NCI-H2196 treated with DMSO at 0.1 percent for 48 hours (cell line): Measurements from ENCODE around the gene PRKAR1B.
A peak's percentile ranks its signal among the peaks of the same experiment; 100 is the strongest.

ENCODE experiments used
- DNase-seq: peaks from one replicate; lab custom pipeline; 2025; ENCODE audit not compliant: unreplicated experiment; lab: John Stamatoyannopoulos, UW

PRKAR1B gene

DNA sequence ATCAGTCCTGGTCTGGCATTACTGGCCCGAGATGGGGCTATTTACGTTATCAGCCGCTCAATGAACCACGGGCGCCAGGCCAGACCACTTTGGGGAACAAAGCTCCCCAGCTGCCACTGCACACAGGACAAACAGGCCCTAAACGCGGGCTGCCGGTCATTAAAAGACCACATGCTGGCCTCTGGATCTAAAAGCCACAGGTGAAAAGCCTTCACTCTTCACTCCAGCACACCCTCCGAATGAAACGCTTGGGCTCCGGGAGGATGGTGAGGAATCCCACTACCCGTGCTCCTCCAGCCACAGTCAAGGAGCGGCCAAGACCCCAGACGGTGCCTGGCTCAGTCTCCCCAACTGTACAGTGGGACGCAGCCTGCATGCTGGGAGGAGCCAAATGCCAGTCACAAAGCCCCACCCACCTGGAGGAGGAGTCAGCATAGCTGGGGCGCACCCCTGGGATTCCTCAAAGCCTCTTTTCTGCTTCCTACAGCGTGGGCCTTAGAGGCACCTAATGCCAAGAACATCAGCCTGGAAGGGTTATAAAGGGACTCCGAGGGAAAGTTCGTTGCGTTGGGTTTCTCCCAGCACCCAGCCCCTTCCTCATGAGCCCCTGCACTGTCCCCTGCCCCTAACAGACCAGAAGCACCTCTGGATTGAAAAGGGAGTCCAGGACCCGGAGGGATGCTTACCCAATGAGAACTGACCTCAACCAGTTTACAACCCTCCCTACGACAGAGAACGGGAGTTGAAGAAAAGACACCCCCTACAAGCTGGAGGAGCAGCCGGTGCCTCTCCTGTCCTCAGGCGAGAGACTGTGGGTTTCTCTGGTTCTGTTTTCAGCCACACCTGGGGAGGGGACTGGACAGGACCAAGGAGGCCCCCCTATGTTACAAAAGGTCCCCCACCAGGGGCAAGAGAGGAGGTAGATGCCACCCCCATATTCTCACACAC lies 212.2 kb downstream of the PRKAR1B start:
- DNase-seq: no peak

GRCh38 chr7:514242-514641 lies 212.8 kb downstream of the PRKAR1B start:
- DNase-seq: no peak

GRCh38 chr7:513521-514166 lies 213.4 kb downstream of the PRKAR1B start:
- no peak for DNase-seq

GRCh38 chr7:512541-513311 lies 214.4 kb downstream of the PRKAR1B start:
- DNase-seq: peak; percentile 49

DNA sequence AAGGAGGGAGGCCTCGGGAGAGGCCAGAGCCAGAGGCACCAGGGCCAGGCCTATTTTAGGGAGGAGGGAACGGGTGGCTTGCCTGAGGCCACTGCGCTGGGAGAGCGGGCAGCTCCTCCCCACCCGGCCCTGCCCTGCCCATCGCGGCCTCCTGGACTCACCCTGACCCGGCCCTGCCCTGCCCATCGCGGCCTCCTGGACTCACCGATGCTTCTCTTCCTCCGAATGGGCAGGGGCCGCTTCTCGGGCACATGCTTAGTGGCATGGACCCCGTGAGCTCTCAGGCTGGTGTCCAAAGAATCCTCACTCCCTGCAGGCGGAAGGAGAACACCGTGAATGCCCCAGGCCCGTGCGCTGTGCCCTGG lies 215.0 kb downstream of the PRKAR1B start:
- DNase-seq: no peak

DNA sequence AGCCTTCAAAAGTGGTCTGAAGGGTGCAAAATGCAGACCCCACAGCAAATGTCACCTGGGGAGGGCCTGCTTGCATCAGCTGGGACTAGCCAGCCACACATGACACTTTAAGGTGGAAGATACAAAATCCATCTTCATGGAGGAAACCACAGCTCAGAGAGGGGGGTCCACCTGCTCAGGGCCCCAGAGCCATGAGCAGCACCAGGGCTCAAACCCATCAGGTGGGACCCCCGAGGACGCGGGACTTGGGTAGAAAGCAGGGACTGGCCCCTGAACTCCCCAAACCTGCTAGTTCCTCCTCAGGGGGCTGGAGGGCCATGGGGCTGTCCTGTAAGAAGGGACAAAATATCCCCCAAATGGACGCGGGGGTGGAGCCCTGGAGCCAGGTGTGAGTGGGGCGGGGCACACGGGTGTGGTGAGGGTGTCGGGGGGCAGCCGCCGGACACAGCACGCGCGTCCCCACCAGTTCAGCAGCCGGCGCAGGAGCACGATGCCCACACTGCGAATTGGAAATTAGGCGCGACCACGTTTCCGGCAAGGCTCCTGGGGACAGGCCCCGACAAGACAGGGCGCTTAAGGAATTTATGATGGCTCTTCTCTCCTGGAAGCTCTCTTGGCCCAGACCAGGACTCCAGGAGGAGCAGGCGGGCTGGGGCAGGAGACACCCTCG lies 215.5 kb downstream of the PRKAR1B start:
- DNase-seq: no peak

GRCh38 chr7:510782-511281 lies 216.2 kb downstream of the PRKAR1B start:
- no peak for DNase-seq

DNA sequence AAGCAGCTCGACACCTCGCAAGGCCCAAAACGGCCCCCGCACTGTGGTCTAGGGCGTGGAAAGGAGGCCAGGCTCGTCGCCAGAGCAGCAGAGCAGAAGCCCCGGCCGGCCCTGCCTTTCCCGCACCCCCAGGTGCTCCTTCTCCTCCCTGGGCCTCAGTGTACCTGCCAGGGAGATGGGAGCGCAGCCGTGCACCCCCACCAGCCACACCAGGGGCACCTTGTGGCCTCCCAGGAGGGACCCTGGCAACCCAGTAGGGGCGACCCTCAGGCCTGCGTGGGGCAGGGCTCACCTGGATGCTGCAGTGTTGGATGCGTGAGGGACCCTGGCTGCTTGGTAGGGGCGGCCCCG lies 217.0 kb downstream of the PRKAR1B start:
- DNase-seq: no peak

- no peak for DNase-seq
Measured at GRCh38 chr7:509426-510130, 217.5 kb downstream of the PRKAR1B start.

DNA sequence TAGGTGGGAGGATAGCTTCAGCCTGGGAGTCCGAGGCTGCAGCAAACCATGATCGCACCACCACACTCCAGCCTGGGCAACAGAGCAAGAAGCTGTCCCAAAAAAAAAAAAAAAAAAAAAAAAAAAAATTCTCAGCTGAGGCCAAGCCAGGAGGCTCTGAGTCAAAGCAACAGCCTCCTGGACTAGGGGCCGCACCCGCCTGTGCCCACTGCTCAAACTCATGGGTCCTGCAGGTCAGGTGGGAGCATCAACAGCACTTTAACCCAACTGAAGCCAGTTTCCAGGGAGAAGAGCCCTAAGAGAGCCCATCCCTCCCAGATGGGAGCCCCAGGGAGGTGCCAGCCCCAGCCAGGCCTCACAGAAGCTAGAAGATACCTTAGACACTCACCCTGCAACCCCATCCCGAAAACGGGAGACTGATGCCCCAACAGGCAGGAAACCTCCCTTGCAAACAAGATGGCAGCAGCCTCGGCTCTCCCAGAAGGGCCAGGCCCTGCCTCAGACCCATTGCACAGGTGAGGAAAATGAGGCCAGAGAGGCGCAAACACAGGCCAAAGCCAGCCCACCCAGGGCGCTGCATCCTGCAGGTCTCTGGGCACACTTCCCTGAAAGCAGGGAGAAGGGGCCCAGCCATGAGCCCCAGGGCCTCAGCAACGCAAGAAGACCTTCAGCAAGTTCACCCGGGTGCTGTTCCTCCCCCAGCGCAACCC lies 218.5 kb downstream of the PRKAR1B start:
- DNase-seq: no peak

DNA sequence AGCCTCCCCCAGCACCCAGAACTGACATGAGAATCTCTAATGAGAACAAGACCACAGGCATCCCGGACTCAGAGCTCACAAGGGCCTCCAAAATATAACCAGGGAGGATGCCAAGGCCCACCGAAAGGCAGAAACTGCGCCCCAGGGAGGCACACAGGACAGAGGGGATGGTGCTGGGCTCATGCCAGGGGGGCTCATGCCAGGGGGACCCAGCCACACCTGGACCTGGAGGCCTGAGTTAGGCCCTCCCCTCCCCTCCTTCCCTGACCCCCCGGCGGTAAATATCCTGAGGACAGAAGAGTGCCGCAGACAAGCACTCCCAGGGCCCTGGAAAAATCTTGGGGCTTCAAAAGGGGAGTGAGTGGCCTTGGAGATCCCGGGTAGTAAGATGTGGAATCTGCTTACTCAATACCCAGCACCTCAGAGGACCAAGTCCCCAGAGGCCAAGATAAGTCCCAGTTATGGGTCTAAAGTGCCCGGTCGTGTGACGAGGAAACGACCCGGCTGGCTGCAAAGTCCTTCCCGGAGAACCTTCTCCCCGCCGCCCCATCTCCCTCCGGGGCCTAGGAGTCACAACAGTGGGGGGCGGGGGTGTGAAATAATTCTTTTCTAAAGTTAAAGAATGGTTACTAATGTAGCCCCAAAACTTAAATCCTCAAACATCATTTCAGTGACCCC lies 219.3 kb downstream of the PRKAR1B start:
- no peak for DNase-seq

DNA sequence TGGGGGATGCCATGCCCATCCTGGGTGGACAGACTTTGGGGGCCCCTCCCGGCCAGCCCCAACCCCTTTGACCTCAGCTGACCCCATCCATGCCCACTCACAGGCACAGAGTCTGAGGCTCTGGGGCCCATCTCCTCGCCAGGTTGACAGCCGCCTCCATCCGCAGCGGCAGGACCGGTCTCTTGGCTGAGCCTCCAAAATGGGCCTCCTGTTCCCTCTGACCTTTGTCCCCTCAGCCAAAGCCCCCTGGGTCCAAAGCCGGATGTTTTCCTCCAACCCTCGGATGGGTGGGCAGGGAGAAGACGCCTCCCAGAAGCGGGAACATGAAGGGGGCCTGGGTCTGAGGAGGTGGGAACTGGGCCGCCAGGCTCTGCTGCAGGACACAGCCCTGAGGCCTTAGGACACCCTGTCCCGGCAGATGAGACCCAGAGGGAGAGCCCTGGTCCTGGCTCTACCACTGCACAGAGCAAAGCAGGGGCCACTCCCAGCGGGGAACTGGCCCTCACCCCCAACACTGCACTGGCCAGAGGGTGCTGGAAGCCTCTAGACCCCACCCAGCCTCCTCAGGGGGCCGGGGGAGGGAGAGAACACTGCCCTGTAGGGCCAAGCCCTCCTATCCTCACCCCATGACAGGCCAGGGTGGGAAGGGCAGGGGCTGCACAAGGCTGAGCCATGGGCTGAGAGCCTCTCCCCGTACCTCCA lies 220.0 kb downstream of the PRKAR1B start:
- DNase-seq: no peak

DNA sequence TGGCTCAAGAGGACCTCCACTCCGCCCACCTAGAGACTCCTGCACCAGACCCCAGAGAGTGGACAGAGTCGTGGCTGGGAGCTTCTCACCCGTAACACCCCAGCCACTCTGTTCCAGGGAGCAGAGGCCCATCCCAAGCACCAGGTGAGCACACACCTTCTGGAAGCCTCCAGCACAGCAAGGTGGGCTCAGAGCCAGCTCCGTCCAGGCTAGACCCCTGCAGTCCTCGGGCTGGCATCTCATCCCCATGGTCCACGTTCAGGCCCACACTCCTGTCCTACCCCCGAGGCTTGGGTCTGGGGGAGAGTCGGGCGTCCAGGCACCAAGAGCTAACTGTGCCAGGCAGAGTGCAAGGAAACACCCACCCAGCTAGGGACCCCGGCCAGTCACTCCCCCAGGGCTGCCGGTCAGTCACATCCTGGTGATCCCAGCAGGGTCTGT lies 220.7 kb downstream of the PRKAR1B start:
- DNase-seq: no peak

DNA sequence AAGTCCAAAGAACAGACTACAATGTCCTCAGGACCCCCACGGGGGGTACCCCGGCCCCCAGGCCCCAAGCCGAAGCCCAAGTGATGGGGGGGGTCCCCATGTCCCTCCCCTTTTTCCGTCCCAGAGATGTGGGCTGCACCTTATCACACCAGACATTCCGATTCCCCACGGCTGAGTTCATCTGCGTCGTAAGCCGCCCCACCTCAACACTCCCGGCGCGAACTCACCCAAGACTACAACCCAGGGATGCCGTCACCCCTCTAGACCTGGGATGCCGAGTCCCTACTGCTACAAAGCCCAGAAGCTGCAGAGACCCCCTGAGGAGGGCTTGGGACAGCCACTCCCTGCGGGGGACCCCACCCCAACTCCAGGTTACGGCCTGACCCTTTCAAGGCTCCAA lies 221.9 kb downstream of the PRKAR1B start:
- DNase-seq: no peak

DNA sequence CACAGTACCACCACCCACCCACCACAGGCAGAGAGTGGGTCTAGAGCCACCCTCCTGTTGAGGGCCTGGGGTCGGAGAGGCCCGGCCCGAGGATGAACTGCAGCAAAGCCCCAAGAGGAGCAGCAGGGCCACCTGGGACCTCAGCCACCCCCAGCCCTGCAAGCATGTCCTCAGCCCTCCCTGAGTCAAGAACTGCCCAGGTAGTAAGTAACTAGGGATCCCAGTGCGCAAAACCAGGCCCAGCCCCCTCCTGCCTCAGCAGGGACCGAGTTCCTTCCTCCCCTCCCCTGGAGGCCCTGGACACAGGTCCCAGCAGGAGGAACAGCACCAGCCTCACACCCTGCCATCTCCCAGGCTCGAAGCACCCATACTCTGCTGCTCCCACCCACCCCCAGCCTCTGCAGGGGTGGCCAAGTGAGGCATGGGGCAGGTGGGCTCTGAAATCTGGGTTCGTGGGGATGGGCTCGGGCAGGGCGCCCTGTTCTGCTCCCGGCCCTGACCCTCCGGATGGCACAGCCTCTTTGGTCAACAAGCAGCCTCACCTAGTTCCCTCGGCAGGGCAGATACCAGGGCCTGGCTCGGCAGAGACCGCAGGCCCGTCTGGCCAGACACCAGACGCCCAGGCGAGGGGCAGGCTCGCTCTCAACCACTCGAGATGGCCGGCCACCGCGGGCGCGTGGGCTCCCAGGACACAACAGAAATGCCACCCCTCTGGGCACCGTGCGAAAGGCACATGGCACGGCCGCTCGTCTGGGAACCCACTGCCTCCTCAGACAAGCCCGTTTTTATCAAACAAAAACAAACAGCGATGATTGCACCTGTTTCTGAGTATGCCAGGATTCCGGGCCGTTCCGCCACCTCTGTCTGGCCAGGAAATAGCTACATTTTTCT lies 222.6 kb downstream of the PRKAR1B start:
- DNase-seq: no peak

DNA sequence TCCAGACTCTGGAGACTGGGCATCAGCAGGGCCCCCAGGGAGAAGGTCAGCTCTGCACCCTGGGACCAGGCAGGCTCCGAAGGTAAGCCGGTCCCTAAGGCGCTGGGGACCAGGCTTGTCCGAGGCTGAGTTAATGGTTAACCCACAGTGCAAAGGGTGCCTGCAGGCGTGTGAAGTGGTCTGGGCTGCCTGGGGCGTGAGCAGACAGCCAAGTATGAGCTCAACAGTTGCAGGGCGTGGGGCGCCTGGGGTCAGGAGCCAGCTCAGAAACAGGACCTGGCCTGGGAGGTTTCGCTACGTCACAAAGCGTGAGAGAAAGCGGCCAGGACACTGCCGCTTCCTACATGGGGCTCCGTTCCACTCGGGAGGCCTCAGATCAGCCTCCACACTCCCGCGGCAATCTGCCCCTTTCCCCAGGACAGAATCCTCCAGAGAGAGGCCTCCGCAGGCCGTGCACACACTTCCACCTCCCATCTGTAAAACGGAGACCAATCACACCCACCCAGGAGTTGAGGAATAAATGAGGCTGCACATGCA lies 223.4 kb downstream of the PRKAR1B start:
- DNase-seq: no peak

GRCh38 chr7:502296-502695 lies 224.8 kb downstream of the PRKAR1B start:
- no peak for DNase-seq
